HUES6 (cell line): ENCODE measurements around the gene HSPB1.
"Not testable (repeated sequence)": the region's sequence is repeated elsewhere in the genome, so short reads cannot be mapped to it uniquely, and the experiment has no call there.

Experiments
- H3K27ac ChIP-seq: 2 replicates; pipeline ENCODE4 v1.7.0; 2013; ENCODE audit warnings: low read depth, mild to moderate bottlenecking, low read length, inconsistent platforms
- H3K27me3 ChIP-seq: 2 replicates; pipeline ENCODE4 v1.6.1; 2013; ENCODE audit warnings: low read length; ENCODE audit not compliant: control insufficient read depth, insufficient read depth
- H3K36me3 ChIP-seq: 2 replicates; pipeline ENCODE4 v1.6.1; 2013; ENCODE audit warnings: low read length; ENCODE audit not compliant: control insufficient read depth, insufficient read depth
- H3K4me1 ChIP-seq: 2 replicates; pipeline ENCODE4 v1.6.1; 2013; ENCODE audit warnings: low read length; ENCODE audit not compliant: control insufficient read depth, insufficient read depth
- H3K4me3 ChIP-seq: 2 replicates; pipeline ENCODE4 v1.5.1; 2013; ENCODE audit warnings: low read depth, low read length
- H3K9ac ChIP-seq: one replicate; pipeline ENCODE4 v1.6.1; 2013; ENCODE audit warnings: mild to moderate bottlenecking, low read length
- H3K9me3 ChIP-seq: 2 replicates; pipeline ENCODE4 v1.6.1; 2013; ENCODE audit warnings: low read depth, low read length; ENCODE audit not compliant: control insufficient read depth, insufficient read depth

HSPB1 gene

DNA sequence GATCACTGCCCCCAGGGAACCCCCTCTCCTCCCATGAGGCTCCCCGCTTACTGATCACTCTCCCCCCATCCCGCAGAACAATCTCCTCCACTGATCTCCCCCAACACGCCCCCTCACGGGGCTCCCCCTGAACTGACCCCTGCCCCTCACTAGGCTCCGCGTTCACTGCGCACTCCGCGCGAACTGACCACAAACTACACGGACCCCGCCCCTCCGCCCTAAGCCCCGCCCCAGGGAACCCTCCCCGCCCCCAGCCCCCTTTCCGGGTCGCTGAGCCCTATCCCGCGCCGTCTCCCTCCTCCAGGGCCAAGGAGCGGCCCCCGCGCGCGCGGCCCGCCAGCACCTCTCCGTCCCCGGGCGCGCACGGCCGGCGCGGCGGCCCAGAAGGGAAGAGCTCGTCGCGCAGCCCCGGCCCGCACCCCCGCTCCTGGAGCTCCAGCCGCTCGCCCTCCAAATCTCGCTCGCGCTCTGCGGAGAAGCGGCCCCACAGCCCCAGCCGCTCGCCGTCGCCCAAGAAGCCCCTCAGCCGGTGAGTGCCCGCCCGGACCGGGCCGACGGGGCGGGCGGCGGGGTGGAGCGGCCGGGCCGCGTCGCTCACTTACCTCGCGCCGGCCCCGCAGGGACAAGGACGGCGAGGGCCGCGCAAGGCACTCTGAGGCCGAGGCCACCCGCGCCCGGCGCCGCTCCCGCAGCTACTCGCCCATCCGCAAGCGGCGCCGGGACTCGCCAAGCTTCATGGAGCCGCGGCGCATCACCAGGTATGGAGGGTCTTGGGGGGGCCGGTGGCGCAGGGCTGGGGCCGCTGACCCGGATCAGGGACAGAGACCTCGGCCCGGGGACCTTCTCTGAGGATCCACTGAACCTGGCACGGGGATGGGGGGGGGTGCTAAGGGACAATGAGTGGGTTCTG lies 19.9 kb upstream of the HSPB1 start:
- H3K36me3 ChIP-seq, result no peaks in the 10 kb centered on the region
- H3K27ac ChIP-seq, result no peak overlapping the region
- no peaks in the 10 kb centered on the region for H3K9me3 ChIP-seq
- peaks cover 9% of the 10 kb centered on the region for H3K4me1 ChIP-seq
- H3K27me3 ChIP-seq, result peaks cover 57% of the 10 kb centered on the region
- peak overlapping the region; percentile 30 for H3K9ac ChIP-seq
- peak overlapping the region; percentile 75 for H3K4me3 ChIP-seq

DNA sequence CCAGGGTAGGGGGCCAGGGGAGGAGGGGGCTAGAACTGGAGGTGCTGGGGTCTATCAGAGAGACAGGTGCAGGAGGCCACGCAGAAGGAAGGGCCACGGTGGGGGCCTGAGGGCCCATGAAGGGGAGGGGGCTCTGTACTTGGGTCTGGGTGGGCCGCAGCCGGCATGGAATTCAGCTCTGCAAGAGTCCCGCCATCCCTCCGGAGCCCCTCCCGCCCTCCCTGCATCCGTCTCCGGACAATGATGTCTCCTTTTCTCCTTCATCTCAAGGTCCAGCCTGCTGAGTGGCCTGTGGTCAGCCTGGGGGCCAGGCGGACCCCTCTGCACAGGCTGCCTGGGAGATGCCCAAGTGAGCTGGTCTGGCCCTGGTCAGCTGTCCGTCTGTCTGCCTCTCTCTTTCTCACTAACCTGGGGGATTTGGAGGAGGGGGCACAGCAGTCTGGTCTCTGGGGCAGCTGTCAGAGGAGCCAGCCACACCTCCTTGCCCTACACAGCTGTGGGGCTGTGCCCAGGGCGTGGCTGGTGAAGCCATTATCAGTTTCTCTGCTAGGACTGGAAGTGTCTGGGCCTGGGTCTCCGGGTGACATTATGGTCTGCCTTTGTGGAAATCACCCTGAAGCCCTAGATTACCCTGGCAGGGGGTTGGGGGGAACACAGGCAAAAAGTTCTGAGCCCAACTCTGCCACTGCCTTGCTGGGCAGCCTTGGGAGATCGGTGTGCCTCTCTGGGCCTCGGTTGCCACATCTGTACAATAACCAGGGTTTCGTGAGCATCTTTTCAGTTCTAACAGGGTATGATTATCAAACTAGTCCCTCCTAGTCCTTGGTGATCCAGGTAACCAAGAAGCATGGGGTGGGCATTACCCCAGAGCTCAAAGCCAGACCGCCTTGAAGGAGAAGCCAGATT lies 19.0 kb upstream of the HSPB1 start:
- H3K27me3 ChIP-seq, result peaks cover 55% of the 10 kb centered on the region
- no peak overlapping the region for H3K9ac ChIP-seq
- H3K27ac ChIP-seq, result no peak overlapping the region
- H3K9me3 ChIP-seq, result no peaks in the 10 kb centered on the region
- no peaks in the 10 kb centered on the region for H3K36me3 ChIP-seq
- H3K4me3 ChIP-seq, result peak overlapping the region; percentile 75
- peaks cover 9% of the 10 kb centered on the region for H3K4me1 ChIP-seq

DNA sequence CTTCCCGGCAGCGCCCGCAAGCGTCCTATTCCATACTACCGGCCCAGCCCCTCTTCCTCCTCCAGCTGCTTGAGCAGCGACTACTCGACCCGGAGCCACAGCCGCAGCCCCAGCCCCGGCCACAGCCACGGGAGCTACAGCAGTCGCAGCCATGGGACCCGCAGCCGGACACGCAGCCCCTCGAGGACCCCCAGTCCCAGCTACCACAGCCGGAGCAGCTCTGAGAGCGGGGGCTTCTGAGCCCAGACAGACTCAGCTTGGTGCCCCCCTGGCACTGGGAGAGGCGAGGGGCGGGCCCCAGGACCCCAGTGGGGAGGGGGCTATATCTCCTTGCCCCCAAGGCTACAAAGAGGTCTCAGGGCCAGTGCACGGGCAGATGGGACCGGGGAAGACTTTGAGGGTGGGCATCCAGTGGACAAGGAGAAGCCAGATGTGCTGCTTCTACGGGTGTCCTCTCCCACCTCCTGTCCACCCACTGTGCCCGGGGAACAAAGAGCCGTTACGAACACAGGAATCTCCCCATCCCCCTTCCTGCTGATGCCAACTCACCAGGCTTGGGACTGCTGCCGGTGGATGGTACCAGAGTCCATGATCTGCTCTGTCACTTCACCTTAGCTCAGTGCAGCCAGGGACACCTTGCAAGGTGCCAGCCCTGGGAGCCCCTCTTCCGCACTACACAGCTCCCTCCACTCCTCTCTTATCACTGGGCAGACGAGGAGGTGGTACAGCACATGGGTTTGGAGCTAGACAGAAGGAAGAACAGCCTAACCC lies 16.7 kb upstream of the HSPB1 start:
- Histone ChIP-seq H3K4me3 (no peak overlapping the region), H3K27ac (no peak overlapping the region), H3K36me3 (no peaks in the 10 kb centered on the region), H3K9ac (no peak overlapping the region), H3K9me3 (no peaks in the 10 kb centered on the region), H3K4me1 (peaks cover 15% of the 10 kb centered on the region), H3K27me3 (peaks cover 34% of the 10 kb centered on the region)

DNA sequence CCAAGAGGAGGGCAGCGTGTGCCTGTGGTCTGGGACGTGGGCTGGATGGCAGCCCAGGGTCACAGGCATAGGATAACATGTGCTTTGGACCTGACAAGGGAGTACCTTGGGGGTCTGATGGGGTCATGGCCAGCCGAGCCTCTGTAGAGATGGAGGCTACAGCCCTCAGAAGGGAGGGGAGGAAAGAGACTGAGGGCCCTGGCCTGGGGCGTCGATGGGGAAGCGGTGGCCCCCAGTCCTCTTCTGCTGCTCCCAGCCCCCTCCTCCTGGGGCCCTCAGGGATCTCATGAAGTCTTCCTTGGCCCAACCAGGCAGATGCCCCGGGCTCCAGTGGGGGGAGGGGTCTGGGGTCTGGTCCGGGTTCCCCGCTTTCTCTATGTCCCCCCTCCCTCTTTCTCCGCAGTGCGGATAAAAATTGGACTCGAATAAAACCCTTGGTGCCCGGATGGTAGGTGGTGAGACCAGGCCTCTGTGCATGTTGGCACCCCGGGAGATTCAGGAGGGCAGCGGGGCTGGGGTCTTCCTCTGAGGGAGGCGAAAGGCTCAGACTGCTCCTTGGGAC lies 15.6 kb upstream of the HSPB1 start:
- H3K27me3 ChIP-seq, result peaks cover 25% of the 10 kb centered on the region
- H3K9me3 ChIP-seq, result no peaks in the 10 kb centered on the region
- H3K27ac ChIP-seq, result no peak overlapping the region
- H3K36me3 ChIP-seq, result no peaks in the 10 kb centered on the region
- peaks cover 21% of the 10 kb centered on the region for H3K4me1 ChIP-seq
- no peak overlapping the region for H3K4me3 ChIP-seq
- H3K9ac ChIP-seq, result no peak overlapping the region

DNA sequence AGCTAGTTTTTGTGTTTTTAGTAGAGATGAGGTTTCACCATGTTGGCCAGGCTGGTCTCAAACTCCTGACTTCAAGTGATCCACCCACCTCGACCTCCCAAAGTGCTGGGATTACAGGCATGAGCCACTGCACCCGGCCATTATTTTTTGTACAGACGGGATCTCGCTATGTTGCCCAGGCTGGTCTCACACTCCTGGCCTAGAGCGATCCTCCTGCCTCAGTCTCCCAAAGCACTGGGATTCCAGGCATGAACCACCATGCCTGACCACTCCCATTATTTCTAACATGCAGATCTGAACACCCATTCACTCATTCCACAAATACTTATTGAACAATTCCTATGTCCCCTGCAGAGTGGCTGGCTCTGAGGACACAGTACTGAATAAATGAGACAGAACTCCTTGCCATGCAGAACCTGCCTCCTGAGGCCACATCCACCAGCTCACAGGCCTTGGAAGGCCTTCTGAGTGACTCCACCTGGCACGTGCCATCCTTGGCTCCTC lies 11.6 kb upstream of the HSPB1 start:
- Histone ChIP-seq H3K27ac (peak overlapping the region; percentile 56), H3K9ac (peak overlapping the region; percentile 68), H3K4me1 (peaks cover 35% of the 10 kb centered on the region), H3K4me3 (peak overlapping the region; percentile 6; the same call in 1 of the 2 replicates)
- not testable (repeated sequence) for H3K36me3 ChIP-seq, H3K9me3 ChIP-seq, H3K27me3 ChIP-seq

DNA sequence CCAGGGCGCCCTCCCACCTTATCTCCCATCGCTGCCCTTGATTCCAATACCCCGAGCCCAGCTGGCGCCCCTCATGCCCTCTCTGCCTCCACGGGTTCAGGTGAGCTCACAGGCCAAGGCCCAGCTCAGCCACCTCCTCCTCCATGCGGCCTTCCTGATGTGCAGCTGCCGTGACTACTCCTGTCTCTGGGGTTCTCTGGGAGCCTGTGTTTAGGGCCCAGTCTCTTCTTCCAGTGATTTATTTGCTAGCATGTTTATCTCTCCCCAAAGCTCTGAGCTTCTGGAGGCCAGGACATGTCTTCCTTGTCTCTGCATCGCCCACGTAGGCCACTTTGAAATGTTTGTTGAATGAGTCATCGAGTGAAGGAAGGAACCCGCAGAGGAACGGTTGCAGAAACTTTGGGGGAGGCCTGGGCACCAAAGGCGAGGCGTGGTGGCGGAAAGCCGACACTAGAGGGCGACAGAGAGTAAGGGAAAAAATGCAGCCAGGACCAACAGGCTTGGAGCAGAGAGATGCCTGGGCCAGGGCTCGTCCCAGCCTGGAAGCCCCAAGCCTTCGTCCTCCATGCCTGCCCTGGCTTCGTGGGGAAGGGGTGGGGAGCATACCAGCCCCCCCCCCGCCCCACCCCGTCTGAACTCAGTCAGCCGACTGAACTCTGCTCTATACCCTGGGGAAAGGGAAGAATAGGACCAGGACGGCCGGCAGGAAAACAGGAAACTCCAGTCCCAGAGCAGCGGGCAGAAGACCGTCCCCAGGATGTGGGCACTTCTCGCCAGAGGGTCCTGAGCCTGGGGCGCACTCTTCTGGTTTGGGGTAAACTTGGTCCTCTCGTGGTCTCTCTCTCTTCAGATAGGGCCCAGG lies 10.9 kb upstream of the HSPB1 start:
- Histone ChIP-seq H3K4me1 (peaks cover 35% of the 10 kb centered on the region), H3K9me3 (no peaks in the 10 kb centered on the region), H3K4me3 (peak overlapping the region; percentile 6; the same call in 1 of the 2 replicates), H3K36me3 (no peaks in the 10 kb centered on the region), H3K27ac (peak overlapping the region; percentile 56), H3K27me3 (no peaks in the 10 kb centered on the region), H3K9ac (peak overlapping the region; percentile 68)

DNA sequence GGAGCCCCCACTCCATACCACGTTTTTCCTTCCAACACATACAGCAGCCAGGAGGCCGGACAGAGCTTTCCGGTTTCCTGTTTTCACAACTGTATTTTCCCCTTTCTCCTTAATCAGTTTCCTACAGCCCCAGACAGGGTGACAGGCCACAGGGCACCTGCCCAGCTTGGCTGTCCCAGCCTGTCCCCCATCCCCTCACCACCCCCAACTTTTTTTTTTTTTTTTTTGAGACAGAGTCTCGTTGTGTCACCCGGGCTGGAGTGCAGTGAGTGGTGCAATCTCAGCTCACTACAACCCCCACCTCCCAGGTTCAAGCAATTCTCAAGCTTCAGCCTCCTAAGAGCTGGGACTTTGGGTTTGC lies 10.3 kb upstream of the HSPB1 start:
- Histone ChIP-seq H3K4me3 (no peak overlapping the region), H3K9ac (peak overlapping the region; percentile 60), H3K27ac (peak overlapping the region; percentile 48; the same call in 1 of the 2 replicates)

DNA sequence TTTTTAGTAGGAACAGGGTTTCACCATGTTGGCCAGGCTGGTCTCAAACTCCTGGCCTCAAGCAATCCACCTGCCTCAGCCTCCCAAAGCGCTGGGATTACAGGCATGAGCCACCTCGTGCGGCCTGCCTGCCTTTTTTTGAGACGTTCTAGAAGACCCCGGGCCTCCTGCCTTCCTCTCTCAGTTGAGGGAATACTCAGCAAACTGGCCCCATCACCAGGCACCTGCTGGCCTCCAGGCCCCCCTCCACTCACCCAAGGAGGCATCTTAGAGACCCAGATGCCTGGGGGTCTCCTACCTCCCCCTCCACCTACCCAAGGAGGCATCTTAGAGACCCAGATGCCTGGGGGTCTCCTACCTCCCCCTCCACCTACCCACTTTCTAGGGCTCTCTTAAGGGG lies 9.6 kb upstream of the HSPB1 start:
- H3K9me3 ChIP-seq, H3K36me3 ChIP-seq, H3K9ac ChIP-seq, H3K4me3 ChIP-seq, H3K27ac ChIP-seq, H3K27me3 ChIP-seq: not testable (repeated sequence)
- H3K4me1 ChIP-seq, result peaks cover 35% of the 10 kb centered on the region

More for the DNA sequence above, 10.3 kb upstream of the HSPB1 start:
- H3K27me3 ChIP-seq, result no peaks in the 10 kb centered on the region
- H3K36me3 ChIP-seq, result no peaks in the 10 kb centered on the region
- no peaks in the 10 kb centered on the region for H3K9me3 ChIP-seq
- H3K4me1 ChIP-seq, result peaks cover 35% of the 10 kb centered on the region

DNA sequence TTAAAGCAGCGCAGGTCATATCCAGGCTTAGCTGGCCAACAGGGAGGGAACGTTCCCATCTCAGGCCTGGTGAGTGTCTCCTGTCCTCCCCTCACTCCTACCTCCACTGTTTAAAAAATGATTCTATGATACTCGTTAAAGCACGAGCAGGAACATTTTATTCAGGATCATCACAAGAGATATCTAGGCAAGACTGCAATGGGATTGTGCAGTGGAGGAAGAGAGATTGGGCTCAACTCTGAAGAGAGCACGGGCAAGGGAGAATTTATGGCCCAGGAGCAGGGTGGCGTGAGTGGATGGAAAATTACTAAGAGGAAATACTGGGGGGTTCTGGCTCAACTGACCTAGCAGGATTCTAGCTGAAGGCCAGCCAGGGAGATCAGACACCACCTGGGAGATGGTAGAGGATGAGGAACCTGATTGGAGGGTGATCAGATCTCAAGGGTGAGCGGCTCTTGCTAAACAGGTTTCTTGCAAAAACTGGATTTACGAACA lies 9.0 kb upstream of the HSPB1 start:
- Histone ChIP-seq H3K4me3 (no peak overlapping the region), H3K27ac (no peak overlapping the region), H3K9me3 (no peaks in the 10 kb centered on the region)

More for the DNA sequence above, 9.0 kb upstream of the HSPB1 start:
- H3K9ac ChIP-seq, result no peak overlapping the region
- no peaks in the 10 kb centered on the region for H3K27me3 ChIP-seq
- peaks cover 35% of the 10 kb centered on the region for H3K4me1 ChIP-seq
- no peaks in the 10 kb centered on the region for H3K36me3 ChIP-seq
